HEK293T (cell line): ENCODE results near the gene PAPLN.

ENCODE experiments used
- CTCF ChIA-PET: fragments of 350-600 bp; formaldehyde crosslinking; extraction: SDS; loops from one replicate; lab custom pipeline; 2021; ENCODE audit warnings: antibody characterized with exemption, inconsistent platforms; lab: Yijun Ruan, JAX
- POLR2A ChIA-PET: fragments of 350-600 bp; formaldehyde crosslinking; extraction: SDS; loops from one replicate; lab custom pipeline; 2020; ENCODE audit warnings: antibody characterized with exemption, inconsistent platforms; lab: Yijun Ruan, JAX
- DNase-seq: peaks from one replicate; pipeline ENCODE4 v3.0.0; 2012; ENCODE audit warnings: mixed read lengths; ENCODE audit errors: extremely low spot score
- ARNT ChIP-seq: fragments of 450-650 bp; IDR thresholded peaks from 2 replicates; pipeline ENCODE4 v1.6.1; 2017; ENCODE audit warnings: mild to moderate bottlenecking
- BHLHE40 ChIP-seq: fragments of 450-650 bp; IDR thresholded peaks from 2 replicates; pipeline ENCODE4 v1.6.1; 2016; ENCODE audit warnings: mild to moderate bottlenecking, moderate library complexity, borderline replicate concordance
- CTBP1 ChIP-seq: fragments of 450-650 bp; IDR thresholded peaks from 2 replicates; pipeline ENCODE4 v1.6.1; 2016; ENCODE audit warnings: borderline replicate concordance
- ELF4 ChIP-seq: fragments of 450-650 bp; IDR thresholded peaks from 2 replicates; pipeline ENCODE4 v1.6.1; 2017; ENCODE audit warnings: antibody characterized with exemption
- FOXA1 ChIP-seq: fragments of 450-650 bp; IDR thresholded peaks from 2 replicates; pipeline ENCODE4 v1.6.1; 2016; ENCODE audit warnings: mild to moderate bottlenecking
- FOXK2 ChIP-seq: fragments of 450-650 bp; IDR thresholded peaks from 2 replicates; pipeline ENCODE4 v1.6.1; 2016; ENCODE audit warnings: mild to moderate bottlenecking
- FOXM1 ChIP-seq: fragments of 450-650 bp; IDR thresholded peaks from 2 replicates; pipeline ENCODE4 v1.6.1; 2017; ENCODE audit warnings: mild to moderate bottlenecking, borderline replicate concordance
- HDGF ChIP-seq: fragments of 450-650 bp; IDR thresholded peaks from 2 replicates; pipeline ENCODE4 v1.6.1; 2017; ENCODE audit warnings: antibody characterized with exemption, borderline replicate concordance
- L3MBTL2 ChIP-seq: fragments of 450-650 bp; conservative IDR thresholded peaks from 2 replicates; pipeline ENCODE4 v1.6.1; 2016; ENCODE audit warnings: mild to moderate bottlenecking
- LEF1 ChIP-seq: fragments of 450-650 bp; IDR thresholded peaks from 2 replicates; pipeline ENCODE4 v1.6.1; 2017; ENCODE audit warnings: mild to moderate bottlenecking, borderline replicate concordance
- NFRKB ChIP-seq: fragments of 450-650 bp; IDR thresholded peaks from 2 replicates; pipeline ENCODE4 v1.6.1; 2016; ENCODE audit warnings: mild to moderate bottlenecking, moderate library complexity
- PKNOX1 ChIP-seq: fragments of 450-650 bp; IDR thresholded peaks from 2 replicates; pipeline ENCODE4 v1.6.1; 2016
- SP1 ChIP-seq: fragments of 450-650 bp; IDR thresholded peaks from 2 replicates; pipeline ENCODE4 v1.6.1; 2017
- SUZ12 ChIP-seq: fragments of 450-650 bp; IDR thresholded peaks from 2 replicates; pipeline ENCODE4 v1.6.1; 2016; ENCODE audit warnings: mild to moderate bottlenecking
- TARDBP ChIP-seq: fragments of 450-650 bp; IDR thresholded peaks from 2 replicates; pipeline ENCODE4 v1.6.1; 2016
- ZNF384 ChIP-seq: fragments of 450-650 bp; IDR thresholded peaks from 2 replicates; pipeline ENCODE4 v1.6.1; 2016

The PAPLN gene

GRCh38 chr14:73242357-73242901 is 5.1 kb downstream of the PAPLN start:
- CTCF ChIA-PET, result no interaction called here
- TF ChIP-seq ARNT, result no peak
- POLR2A ChIA-PET, result no interaction called here
- no peak for DNase-seq

GRCh38 chr14:73243341-73243740 is 6.0 kb downstream of the PAPLN start:
- DNase-seq, result no peak
- ChIA-PET CTCF (no interaction called here), POLR2A (no interaction called here)
- TF ChIP-seq BHLHE40 (no peak), ARNT (no peak), ZNF384 (no peak), SUZ12 (no peak), L3MBTL2 (no peak), CTBP1 (no peak), FOXK2 (no peak), TARDBP (no peak), SP1 (no peak), ELF4 (no peak), FOXA1 (no peak), NFRKB (no peak), FOXM1 (no peak), LEF1 (no peak), PKNOX1 (no peak), HDGF (no peak)

- ChIA-PET CTCF (interaction anchor here (0.6 kb wide), 1 partner anchor 34 kb away, joined by 5 read pairs; no protein-coding TSS in a partner anchor), POLR2A (no interaction called here)
- DNase-seq, result no peak
- TF ChIP-seq SP1 (no peak), FOXM1 (no peak), PKNOX1 (no peak), FOXA1 (no peak), HDGF (no peak), BHLHE40 (no peak), ARNT (no peak), FOXK2 (no peak), ZNF384 (no peak), LEF1 (no peak), SUZ12 (no peak), ELF4 (no peak), NFRKB (no peak), CTBP1 (no peak), TARDBP (no peak), L3MBTL2 (no peak)
Observed at GRCh38 chr14:73243748-73244147, 6.4 kb downstream of the PAPLN start.

GRCh38 chr14:73244541-73245290 is 7.4 kb downstream of the PAPLN start:
- DNase-seq, result no peak
- POLR2A ChIA-PET, result interaction anchor here (0.7 kb wide), 1 partner anchor 214 kb away, joined by 3 read pairs; the partner anchor contains the start of gene NUMB
- no peak for TF ChIP-seq ELF4
- TF ChIP-seq ZNF384, result no peak
- no peak for TF ChIP-seq ARNT
- TF ChIP-seq HDGF, result no peak
- TF ChIP-seq BHLHE40, result no peak
- no peak for TF ChIP-seq PKNOX1
- no peak for TF ChIP-seq SUZ12
- no peak for TF ChIP-seq CTBP1
- TF ChIP-seq FOXM1, result no peak
- no peak for TF ChIP-seq L3MBTL2
- no peak for TF ChIP-seq LEF1
- no peak for TF ChIP-seq FOXK2
- CTCF ChIA-PET, result interaction anchor here (0.6 kb wide), 1 partner anchor 33 kb away, joined by 5 read pairs; no protein-coding TSS in a partner anchor

- no peak for DNase-seq
- POLR2A ChIA-PET, result no interaction called here
- CTCF ChIA-PET, result no interaction called here
- TF ChIP-seq BHLHE40 (no peak), NFRKB (no peak), FOXK2 (no peak), CTBP1 (no peak), ELF4 (no peak), TARDBP (no peak), LEF1 (no peak), ARNT (no peak)
Observed at GRCh38 chr14:73245480-73246325, 8.4 kb downstream of the PAPLN start.

- POLR2A ChIA-PET, result no interaction called here
- CTCF ChIA-PET, result no interaction called here
- TF ChIP-seq HDGF (no peak), BHLHE40 (no peak), ZNF384 (no peak)
- DNase-seq, result no peak
Observed at GRCh38 chr14:73246387-73247150, 9.3 kb downstream of the PAPLN start.
